ENCODE data around the gene CDCP1.
"Not testable (repeated sequence)": the region's sequence is repeated elsewhere in the genome, so short reads cannot be mapped to it uniquely, and the experiment has no call there.

DNA sequence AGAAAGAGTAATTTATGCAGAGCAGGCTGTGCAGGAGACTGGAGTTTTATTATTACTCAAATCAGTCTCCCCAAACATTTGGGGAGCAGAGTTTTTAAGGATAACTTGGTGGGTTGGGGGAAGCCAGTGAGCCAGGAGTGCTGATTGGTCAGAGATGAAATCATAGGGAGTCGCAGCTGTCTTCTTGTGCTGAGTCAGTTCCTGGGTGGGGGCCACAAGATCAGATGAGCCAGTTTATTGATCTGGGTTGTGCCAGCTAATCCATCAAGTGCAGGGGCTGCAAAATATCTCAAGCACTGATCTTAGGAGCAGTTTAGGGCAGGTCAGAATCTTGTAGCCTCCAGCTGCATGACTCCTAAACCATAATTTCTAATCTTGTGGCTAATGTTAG lies 92.4 kb downstream of the CDCP1 start:
- TF ChIP-seq, protein P1, sequence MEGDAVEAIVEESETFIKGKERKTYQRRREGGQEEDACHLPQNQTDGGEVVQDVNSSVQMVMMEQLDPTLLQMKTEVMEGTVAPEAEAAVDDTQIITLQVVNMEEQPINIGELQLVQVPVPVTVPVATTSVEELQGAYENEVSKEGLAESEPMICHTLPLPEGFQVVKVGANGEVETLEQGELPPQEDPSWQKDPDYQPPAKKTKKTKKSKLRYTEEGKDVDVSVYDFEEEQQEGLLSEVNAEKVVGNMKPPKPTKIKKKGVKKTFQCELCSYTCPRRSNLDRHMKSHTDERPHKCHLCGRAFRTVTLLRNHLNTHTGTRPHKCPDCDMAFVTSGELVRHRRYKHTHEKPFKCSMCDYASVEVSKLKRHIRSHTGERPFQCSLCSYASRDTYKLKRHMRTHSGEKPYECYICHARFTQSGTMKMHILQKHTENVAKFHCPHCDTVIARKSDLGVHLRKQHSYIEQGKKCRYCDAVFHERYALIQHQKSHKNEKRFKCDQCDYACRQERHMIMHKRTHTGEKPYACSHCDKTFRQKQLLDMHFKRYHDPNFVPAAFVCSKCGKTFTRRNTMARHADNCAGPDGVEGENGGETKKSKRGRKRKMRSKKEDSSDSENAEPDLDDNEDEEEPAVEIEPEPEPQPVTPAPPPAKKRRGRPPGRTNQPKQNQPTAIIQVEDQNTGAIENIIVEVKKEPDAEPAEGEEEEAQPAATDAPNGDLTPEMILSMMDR (IDR thresholded peaks at IDR 0.05; ENCODE audit: low read length), result not testable (repeated sequence)
- TF ChIP-seq EZH2 (IDR thresholded peaks at IDR 0.05; ENCODE audit: borderline replicate concordance, low read length), result not testable (repeated sequence)
